BLaER1 (cell line): Measurements from ENCODE around the gene TARP.
"Not testable (repeated sequence)": the region's sequence is repeated elsewhere in the genome, so short reads cannot be mapped to it uniquely, and the experiment has no call there.

Source experiments
- H3K27ac ChIP-seq: shearing (Covaris generic); formaldehyde crosslinking; 2 replicates; pipeline ENCODE4 v1.8.1; 2022
- H3K27me3 ChIP-seq: shearing (Covaris generic); formaldehyde crosslinking; 2 replicates; pipeline ENCODE4 v1.8.1; 2022
- H3K36me3 ChIP-seq: shearing (Covaris generic); formaldehyde crosslinking; 2 replicates; pipeline ENCODE4 v1.8.1; 2022
- H3K4me1 ChIP-seq: shearing (Covaris generic); formaldehyde crosslinking; 2 replicates; pipeline ENCODE4 v1.8.1; 2022
- H3K4me2 ChIP-seq: shearing (Covaris generic); formaldehyde crosslinking; 2 replicates; pipeline ENCODE4 v1.8.1; 2022
- H3K4me3 ChIP-seq: shearing (Covaris generic); formaldehyde crosslinking; 2 replicates; pipeline ENCODE4 v1.8.1; 2022
- H3K9ac ChIP-seq: shearing (Covaris generic); formaldehyde crosslinking; 2 replicates; pipeline ENCODE4 v1.8.1; 2022
- H3K9me3 ChIP-seq: shearing (Covaris generic); formaldehyde crosslinking; 2 replicates; pipeline ENCODE4 v1.8.1; 2022
- H4K20me1 ChIP-seq: shearing (Covaris generic); formaldehyde crosslinking; 2 replicates; pipeline ENCODE4 v1.8.1; 2022
- Cebpa-rat ChIP-seq: shearing (Covaris generic); IDR thresholded peaks from 2 replicates; pipeline ENCODE4 v1.8.1; 2022

Gene TARP

DNA sequence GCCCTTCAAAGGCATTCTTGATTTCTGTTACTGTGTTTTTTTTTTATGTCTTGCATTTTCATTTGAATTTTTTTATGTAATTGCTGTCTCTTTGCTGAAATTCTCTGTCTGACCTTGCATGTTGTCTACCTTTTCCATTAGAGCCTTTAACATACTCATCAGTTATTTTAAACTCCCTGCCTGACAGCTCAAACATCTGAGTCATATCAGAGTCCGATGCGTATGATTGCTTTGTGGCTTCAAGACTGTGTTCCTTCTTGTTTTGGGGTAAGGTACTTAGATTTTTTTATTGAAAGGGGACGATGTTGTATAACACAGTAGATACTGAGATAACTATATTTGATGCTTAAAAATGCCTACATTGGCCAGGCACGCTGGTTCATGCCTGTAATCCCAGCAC lies 9.7 kb upstream of the TARP start:
- TF ChIP-seq Cebpa-rat: no peak
- H3K4me3 ChIP-seq: no peak overlapping the region
- H3K4me2 ChIP-seq: no peak overlapping the region
- no peak overlapping the region for H3K9ac ChIP-seq
- H4K20me1 ChIP-seq: no peaks in the 10 kb centered on the region
- no peaks in the 10 kb centered on the region for H3K36me3 ChIP-seq
- no peak overlapping the region for H3K27ac ChIP-seq
- H3K4me1 ChIP-seq: peaks cover 19% of the 10 kb centered on the region
- no peaks in the 10 kb centered on the region for H3K27me3 ChIP-seq
- no peaks in the 10 kb centered on the region for H3K9me3 ChIP-seq

DNA sequence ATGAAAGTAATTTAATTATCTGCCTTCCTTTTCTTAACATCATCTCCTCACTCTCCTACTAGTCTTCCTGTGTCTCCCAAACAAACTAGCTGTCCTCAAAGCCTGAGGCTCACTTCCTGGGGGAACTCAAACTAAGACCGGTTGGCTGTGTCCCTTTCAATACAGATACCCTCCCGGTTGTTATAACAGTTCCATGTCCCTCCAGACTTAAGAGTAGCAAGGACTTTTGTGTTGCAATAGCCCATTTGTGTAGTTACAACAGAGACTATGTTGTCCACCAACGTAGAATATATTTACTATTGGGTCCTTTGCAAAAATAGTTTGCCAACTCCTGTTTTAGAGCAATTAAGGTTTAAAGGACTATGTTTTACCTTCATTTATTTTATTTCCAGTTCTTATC lies 8.6 kb upstream of the TARP start:
- no peak overlapping the region for H3K4me2 ChIP-seq
- no peaks in the 10 kb centered on the region for H3K9me3 ChIP-seq
- H3K9ac ChIP-seq: no peak overlapping the region
- peaks cover 19% of the 10 kb centered on the region for H3K4me1 ChIP-seq
- no peaks in the 10 kb centered on the region for H3K27me3 ChIP-seq
- H3K4me3 ChIP-seq: no peak overlapping the region
- H3K27ac ChIP-seq: no peak overlapping the region
- H3K36me3 ChIP-seq: no peaks in the 10 kb centered on the region
- H4K20me1 ChIP-seq: no peaks in the 10 kb centered on the region
- TF ChIP-seq Cebpa-rat: no peak

DNA sequence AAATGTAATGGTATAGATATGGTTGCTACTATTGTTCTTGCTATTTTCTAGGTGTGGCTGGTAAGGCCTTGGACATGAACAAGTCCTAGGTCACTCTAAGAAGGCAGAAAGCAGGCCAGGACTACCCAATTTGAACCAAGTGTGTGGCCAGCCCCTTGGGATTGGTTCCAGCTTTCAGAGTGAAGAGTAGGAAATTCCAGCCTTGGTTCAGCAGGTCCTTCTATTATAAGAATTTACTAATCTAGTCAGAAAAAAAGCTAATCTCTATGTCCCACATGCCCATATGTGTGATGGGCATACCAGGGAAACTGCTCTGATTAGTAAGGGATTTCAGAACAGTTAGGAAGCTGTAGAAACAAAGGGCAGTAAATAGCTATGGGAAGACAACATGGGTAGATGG lies 7.8 kb upstream of the TARP start:
- no peaks in the 10 kb centered on the region for H3K36me3 ChIP-seq
- no peaks in the 10 kb centered on the region for H3K27me3 ChIP-seq
- H3K9me3 ChIP-seq: no peaks in the 10 kb centered on the region
- TF ChIP-seq Cebpa-rat: no peak
- no peaks in the 10 kb centered on the region for H4K20me1 ChIP-seq
- no peak overlapping the region for H3K27ac ChIP-seq
- no peak overlapping the region for H3K9ac ChIP-seq
- H3K4me2 ChIP-seq: no peak overlapping the region
- no peak overlapping the region for H3K4me3 ChIP-seq
- peaks cover 27% of the 10 kb centered on the region for H3K4me1 ChIP-seq

DNA sequence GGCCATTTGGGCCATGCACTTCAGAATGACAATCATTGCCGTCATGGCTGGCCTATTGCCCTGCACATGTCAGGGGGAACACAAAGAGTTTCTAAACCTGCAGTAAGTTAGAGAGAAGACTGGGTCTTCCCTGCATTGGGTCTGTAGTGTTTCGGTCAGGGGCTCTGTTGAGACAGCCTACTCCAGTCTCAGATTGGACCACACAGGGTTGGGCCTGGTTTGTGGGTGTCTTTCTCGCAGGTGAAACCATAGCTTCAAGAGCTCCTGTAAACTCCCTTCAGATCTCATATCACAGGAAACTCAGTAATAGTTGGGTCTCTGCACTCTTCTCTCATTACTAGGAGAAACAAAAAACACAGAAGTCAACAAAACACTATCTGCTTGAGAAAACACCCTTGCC lies 7.3 kb upstream of the TARP start:
- TF ChIP-seq Cebpa-rat: no peak
- Histone ChIP-seq H3K36me3 (no peaks in the 10 kb centered on the region), H3K4me2 (no peak overlapping the region), H4K20me1 (no peaks in the 10 kb centered on the region), H3K9ac (no peak overlapping the region), H3K9me3 (no peaks in the 10 kb centered on the region), H3K27ac (no peak overlapping the region), H3K27me3 (no peaks in the 10 kb centered on the region), H3K4me1 (peaks cover 29% of the 10 kb centered on the region), H3K4me3 (no peak overlapping the region)

DNA sequence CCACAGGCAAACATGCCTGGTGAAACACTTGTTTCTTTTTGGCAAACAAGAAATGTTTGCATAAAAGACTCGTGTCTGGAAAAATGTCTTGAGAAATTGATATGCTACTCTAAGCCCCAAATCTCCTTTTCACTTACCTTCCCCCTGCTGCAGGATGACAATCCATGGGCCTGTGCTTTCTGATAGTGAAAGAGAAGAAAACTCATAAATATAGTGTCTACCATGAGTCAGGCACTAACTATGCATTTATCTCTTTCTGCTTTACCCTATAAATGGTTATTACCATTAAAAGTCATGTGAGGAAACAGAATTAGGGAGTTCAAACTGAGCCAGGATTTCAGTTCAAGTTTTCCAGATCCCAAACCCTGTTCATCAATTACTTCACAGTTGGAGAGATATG lies 6.6 kb upstream of the TARP start:
- Histone ChIP-seq H3K27ac (no peak overlapping the region), H3K4me3 (no peak overlapping the region), H3K4me2 (no peak overlapping the region), H3K4me1 (peaks cover 28% of the 10 kb centered on the region), H4K20me1 (no peaks in the 10 kb centered on the region), H3K9ac (no peak overlapping the region), H3K9me3 (no peaks in the 10 kb centered on the region), H3K27me3 (no peaks in the 10 kb centered on the region), H3K36me3 (no peaks in the 10 kb centered on the region)
- TF ChIP-seq Cebpa-rat: no peak

DNA sequence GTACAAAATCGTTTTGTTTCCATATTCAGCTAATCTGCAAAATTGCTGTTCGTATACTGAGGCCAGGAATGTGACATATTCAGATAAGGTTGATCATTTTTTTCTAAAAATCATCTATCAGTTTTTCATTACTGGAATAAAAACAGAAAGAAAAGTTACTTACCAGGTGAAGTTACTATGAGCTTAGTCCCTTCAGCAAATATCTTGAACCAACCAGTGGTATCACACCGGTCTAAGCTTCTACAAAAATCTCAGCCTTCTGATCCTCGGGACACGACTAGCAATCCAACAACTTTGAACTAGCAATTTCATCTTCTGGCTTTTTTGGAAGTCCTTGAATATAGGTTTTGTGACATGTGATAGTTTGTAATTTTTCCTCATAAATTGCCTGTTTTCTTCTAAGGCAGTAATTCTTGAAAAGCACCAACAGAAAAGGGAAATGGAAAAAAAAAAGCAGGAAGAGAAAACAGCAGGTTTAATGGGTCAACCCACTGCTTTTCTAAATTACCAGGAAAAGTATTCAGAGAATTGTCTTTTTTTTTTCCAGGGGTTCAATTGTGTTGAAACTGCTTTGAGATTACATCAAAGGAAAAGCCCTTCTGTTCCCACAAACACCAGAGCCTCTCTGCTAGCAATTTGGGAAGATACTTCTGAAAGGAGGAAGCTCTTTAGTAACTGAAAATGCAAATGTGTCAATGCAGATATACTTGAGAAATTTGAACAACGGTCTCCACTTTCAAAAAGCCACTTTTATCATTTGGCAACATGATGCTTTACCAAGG lies 2.9 kb upstream of the TARP start:
- Histone ChIP-seq H3K4me2 (no peak overlapping the region; the same call in 1 of the 2 replicates), H3K27me3 (no peaks in the 10 kb centered on the region), H3K4me3 (no peak overlapping the region), H3K36me3 (no peaks in the 10 kb centered on the region), H4K20me1 (no peaks in the 10 kb centered on the region), H3K9ac (no peak overlapping the region), H3K9me3 (no peaks in the 10 kb centered on the region), H3K4me1 (peaks cover 10% of the 10 kb centered on the region), H3K27ac (no peak overlapping the region)
- no peak for TF ChIP-seq Cebpa-rat

DNA sequence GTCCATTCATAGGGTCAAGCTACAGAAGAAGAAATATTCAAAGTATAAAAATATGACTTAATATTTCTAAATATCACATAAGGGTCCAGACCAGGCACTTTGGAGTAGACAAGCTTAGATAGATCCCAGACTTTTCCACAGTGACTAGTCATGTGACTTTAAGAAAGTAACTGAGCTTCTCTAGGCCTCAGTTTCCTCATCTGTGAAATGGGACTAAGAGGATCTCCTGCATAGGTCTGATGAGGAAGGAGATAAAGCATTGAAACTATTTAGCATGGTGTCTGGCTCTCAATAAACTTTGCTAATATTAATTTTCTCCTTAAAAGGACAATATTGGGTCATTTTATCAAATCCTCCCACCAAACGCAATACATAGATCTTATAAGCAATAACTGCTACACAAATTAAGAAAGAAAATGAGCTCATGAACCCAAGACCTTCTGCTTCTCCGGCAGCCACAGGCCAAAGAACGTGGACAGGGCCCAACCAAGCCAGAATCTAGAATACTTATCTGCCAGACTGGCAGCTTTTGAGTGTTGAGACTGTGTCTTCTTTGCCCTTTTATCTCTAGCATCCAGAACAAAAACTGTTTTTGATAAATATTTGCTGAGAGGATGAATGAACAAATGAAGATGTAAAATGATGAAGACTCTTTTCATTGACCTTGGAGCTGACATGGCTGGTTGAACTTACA lies 1.6 kb upstream of the TARP start:
- Histone ChIP-seq H3K9ac (no peak overlapping the region), H3K4me3 (no peak overlapping the region), H3K4me2 (no peak overlapping the region), H3K9me3 (no peaks in the 10 kb centered on the region), H3K27ac (no peak overlapping the region), H3K36me3 (no peaks in the 10 kb centered on the region), H4K20me1 (no peaks in the 10 kb centered on the region), H3K27me3 (no peaks in the 10 kb centered on the region), H3K4me1 (peaks cover 10% of the 10 kb centered on the region)
- no peak for TF ChIP-seq Cebpa-rat

DNA sequence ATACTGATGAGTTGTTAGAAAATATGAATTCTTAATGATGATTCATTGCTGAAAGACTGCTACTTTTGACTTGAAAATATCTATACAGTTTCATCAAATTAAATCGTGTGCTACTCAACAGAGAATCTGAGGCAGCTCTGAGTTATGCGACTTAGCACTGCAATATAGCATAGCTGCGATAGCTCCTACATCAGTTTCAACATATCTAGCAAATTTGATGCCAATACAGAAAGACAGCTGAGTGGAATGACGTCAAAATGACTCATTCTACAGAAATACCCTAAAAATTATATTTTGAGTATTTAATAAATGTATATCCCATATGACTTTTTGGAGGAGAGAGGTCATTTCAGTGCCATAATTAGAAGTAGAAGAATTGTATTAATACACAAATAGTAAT lies 1.1 kb upstream of the TARP start:
- Histone ChIP-seq H3K4me3 (no peak overlapping the region), H3K27ac (no peak overlapping the region), H3K4me2 (no peak overlapping the region)

DNA sequence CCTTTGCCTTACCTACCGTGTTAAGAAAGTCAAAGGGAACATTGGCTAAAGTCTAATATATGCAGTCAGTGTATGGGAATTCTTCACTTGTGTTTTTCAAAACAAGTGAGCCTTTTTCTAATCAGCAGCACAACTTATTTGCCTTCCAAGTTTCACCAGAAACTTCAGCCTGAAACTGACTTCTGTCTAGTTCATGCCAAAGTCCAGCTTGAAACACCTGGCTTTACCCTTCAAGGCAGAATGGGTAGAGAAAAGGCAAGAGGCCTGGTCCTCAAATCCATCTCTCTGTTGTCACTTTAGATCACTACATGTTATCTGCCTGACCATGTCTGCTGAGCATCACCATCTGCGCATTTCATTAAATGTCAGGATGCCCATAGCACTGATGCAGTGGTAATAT lies 3.0 kb downstream of the TARP start:
- not testable (repeated sequence) for H3K4me1 ChIP-seq, H3K4me3 ChIP-seq, H3K27me3 ChIP-seq, H3K36me3 ChIP-seq, H3K9me3 ChIP-seq, H3K27ac ChIP-seq, H3K9ac ChIP-seq, H3K4me2 ChIP-seq, H4K20me1 ChIP-seq

More for the DNA sequence above, 1.1 kb upstream of the TARP start:
- Histone ChIP-seq H3K9me3 (no peaks in the 10 kb centered on the region), H3K36me3 (no peaks in the 10 kb centered on the region), H3K27me3 (no peaks in the 10 kb centered on the region), H3K4me1 (peaks cover 10% of the 10 kb centered on the region), H4K20me1 (no peaks in the 10 kb centered on the region), H3K9ac (no peak overlapping the region)
- no peak for TF ChIP-seq Cebpa-rat

DNA sequence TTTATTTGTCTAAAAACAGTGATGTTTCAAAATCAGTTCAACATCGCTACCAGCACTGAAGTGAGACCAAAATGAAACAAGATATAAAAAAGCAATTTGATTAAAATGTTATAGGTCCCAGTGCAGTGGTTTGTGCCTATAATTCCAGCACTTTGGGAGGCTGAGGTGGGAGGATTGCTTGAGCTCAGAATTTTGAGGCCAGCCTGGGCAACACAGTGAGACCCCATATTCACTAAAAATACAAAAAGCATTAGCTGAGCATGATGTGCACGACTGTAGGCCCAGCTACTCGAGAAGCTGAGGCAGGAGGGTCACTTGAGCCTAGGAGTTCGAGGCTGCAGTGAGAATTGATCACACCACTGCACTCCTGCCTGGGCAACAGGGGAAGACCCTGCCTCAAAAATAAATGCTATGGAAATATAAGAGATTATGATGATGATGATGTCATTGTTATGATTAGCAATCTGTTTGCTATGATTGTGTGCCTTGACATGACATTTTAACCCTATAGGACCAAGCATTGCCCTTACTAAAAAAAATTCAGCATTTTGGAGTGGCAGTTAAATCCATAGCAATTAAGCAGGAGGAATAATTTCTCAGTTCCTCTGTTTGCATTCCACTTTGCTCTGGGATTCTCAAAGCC lies 3.6 kb downstream of the TARP start:
- H3K9ac ChIP-seq, H4K20me1 ChIP-seq, H3K27ac ChIP-seq, H3K9me3 ChIP-seq, H3K4me3 ChIP-seq, H3K27me3 ChIP-seq, H3K4me1 ChIP-seq, H3K4me2 ChIP-seq, H3K36me3 ChIP-seq: not testable (repeated sequence)

DNA sequence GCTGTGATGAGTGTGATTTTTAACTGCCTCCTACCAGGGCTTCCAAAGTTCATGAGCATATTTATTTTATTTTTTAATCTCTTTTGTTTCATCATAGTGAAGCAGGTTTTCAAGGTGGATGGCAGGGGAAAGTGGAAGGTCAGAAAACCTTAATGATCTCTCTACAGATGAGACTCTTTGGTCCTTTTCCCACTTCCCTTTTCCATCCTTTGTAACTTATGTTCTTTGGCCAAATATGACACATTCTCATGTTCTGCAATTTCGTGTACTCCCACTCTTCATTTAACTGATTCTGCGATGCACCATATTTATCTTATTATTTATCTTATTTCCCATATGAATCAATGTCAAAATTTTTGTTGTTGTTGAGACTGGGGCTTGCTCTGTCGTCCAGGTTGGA lies 7.5 kb downstream of the TARP start:
- not testable (repeated sequence) for H3K4me3 ChIP-seq, H3K9ac ChIP-seq, H3K9me3 ChIP-seq, H3K4me2 ChIP-seq, H4K20me1 ChIP-seq, H3K4me1 ChIP-seq, H3K36me3 ChIP-seq, H3K27me3 ChIP-seq, H3K27ac ChIP-seq

DNA sequence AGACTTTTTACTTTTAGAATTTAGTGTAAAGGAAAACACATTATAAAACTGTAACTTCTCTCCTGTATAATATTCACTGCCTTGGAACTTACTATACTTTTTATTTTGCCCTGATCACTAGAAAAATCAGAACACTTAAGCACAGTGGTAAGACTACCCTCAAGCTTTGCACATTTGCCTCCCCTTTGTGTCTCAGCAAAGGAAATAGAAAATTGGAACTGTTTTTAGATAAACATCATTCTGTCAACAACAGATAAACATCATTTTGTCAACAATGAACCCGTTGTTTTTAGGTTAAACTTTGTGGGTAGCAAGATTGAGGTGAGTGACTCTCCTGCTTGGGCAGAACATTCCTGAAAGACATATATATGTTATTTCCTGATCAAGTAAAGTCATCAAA lies 8.8 kb downstream of the TARP start:
- H3K36me3 ChIP-seq, H4K20me1 ChIP-seq, H3K27ac ChIP-seq, H3K9ac ChIP-seq, H3K4me3 ChIP-seq, H3K4me1 ChIP-seq, H3K27me3 ChIP-seq, H3K4me2 ChIP-seq, H3K9me3 ChIP-seq: not testable (repeated sequence)

DNA sequence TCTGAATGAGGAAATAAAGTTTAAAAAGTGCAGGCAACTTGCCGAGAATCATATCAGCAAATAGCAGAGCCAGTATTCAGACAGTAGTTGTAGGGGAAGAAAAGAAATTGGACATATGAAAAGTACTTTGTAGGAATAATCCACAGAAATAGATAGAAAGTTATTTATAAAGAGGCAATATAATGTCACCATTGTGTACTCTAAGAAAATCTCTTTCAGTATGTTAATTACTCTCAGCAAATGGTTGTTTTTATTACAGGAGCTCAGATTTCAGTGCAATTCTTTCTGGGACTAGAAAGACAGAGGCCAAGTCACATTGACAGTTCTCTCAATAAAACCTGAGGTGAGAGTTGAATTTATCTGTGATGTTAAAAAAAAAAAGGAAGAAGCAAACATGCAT lies 10.2 kb downstream of the TARP start:
- not testable (repeated sequence) for H3K9ac ChIP-seq, H3K4me1 ChIP-seq, H3K9me3 ChIP-seq, H3K36me3 ChIP-seq, H3K27me3 ChIP-seq, H3K4me3 ChIP-seq, H3K27ac ChIP-seq, H3K4me2 ChIP-seq, H4K20me1 ChIP-seq
